GM21825 (cell line): Measurements from ENCODE around the gene VPREB1.
"Not testable (repeated sequence)": the region's sequence is repeated elsewhere in the genome, so short reads cannot be mapped to it uniquely, and the experiment has no call there.

Experiments used
- ATAC-seq: cut with Tn5 transposase; IDR thresholded peaks from one replicate; pipeline ENCODE4 v1.9.1; 2021; ENCODE audit warnings: mild to moderate bottlenecking, moderate library complexity; ENCODE audit not compliant: unreplicated experiment

VPREB1 gene

GRCh38 chr22:22213231-22213630 is 31.4 kb upstream of the VPREB1 start:
- no peak for ATAC-seq

GRCh38 chr22:22214819-22215329 is 29.7 kb upstream of the VPREB1 start:
- ATAC-seq = no peak

- no peak for ATAC-seq
Observed at GRCh38 chr22:22215659-22216449, 28.7 kb upstream of the VPREB1 start.

DNA sequence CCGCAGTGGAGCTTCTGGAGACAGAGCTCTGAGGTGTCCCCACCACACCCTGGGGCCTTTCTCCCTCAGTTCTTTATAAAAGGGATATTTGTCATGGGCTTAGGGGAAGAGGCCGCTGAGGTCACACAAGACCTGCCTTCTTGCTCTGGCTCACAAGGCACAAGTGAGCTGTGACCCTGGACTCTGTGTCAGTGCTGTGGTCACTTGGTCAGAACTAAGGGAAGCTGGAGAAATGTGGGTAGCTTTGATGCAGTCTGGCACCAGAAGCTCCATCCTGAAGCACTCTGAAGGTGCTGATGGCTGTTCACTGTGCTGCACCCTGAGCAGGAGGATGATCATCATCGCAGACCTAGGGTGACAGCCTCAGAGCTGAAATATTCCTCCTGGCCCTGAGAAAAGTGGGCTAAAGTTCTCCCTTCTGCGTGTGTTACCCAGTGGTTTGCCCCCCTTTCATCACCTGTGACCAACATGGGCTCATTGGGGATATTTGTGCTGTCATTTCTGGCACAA is 28.1 kb upstream of the VPREB1 start:
- ATAC-seq = no peak

DNA sequence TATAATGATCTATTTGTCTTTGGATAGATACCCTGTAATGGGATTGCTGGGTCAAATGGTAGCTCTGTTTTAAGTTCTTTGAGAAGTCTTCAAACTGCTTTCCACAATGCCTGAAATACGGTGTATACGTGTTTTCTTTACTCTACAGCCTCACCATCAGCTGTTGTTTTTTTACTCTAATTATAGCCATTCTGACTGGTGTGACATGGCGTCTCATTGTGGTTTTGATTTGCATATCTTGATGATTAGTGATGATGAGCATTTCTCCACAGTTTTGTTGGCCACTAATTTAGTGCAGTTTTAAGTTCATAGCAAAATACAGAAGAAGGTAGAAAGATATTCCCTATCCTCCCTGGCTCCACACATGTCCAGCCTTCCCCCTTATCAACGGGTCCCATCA is 26.3 kb upstream of the VPREB1 start:
- ATAC-seq = no peak

DNA sequence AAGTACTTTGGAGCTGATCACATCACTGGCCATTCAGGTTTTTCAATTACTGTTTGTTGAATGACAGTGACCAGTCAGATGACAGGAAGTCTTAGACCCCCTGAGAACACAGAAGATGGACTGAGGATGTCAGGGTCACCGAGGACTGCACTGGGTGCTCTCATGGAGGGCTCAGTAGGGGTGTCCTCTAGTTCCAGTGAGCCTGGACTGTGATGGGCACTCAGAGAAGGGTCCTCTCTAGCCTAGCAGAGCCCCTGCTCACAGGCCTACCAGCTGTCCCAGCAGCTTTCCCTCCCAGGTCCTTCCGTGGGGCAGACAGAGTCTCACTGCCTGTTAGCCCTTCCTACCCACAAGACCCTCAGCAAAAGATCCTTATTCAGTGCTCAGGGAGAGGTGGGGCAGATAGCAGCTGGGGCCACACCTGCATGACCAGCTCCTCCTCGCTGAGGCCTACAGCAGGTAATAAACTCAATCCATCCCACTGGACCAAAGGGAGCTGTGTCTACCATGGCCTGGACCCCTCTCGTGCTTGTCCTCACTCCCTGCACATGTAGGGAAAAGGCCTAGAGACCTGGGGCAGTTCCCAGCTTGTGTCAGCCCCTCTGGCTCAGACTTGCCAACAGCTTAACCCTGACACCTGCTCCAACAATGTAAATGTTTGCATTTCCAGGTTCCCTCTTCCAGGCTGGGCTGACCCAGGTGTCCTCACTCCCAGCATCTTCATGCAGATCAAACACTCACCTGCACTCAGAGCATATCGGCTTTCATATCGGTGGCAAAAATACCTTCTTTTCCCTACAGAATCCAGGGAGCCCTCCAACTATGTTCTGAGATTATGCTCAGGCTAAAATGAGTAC is 25.2 kb upstream of the VPREB1 start:
- ATAC-seq = no peak

GRCh38 chr22:22221043-22221442 is 23.5 kb upstream of the VPREB1 start:
- ATAC-seq = not testable (repeated sequence)

GRCh38 chr22:22226448-22227187 is 18.0 kb upstream of the VPREB1 start:
- ATAC-seq = no peak

- ATAC-seq = no peak
Observed at GRCh38 chr22:22228421-22228820, 16.2 kb upstream of the VPREB1 start.

- ATAC-seq = no peak
Observed at GRCh38 chr22:22228921-22229320, 15.7 kb upstream of the VPREB1 start.

DNA sequence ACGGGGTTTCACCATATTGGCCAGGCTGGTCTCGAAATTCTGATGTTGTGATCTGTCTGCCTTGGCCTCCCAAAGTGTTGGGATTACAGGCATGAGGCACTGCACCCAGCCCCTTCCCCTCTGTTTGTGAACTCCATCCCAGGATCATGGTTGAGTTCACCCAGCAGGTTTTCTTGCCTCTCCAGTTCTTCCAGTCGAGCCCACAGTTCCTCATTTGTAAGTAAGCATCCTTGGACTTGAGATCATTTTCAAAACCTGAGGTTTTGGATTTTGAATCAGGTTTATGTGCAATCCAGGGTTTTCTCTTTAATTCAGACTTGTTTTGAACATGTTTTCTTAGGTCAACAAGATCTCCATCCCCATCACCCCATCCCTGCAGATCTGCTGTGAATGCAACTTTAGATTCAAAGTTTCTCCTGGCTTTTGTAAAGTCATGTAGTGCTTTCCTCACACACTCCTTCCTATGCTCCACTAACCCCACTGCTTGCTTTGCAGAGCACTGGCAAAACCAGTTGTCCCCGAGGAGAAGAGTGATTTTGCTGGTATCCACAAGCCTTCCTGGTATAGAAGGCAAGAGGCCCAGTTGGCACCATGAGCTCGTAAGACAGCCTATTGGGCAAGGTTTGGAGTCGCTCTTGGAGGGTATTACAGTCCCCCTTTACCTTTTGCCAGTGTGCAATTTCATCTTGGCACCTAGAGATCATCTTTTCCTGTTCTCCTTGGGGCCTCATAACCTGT is 14.7 kb upstream of the VPREB1 start:
- no peak for ATAC-seq

DNA sequence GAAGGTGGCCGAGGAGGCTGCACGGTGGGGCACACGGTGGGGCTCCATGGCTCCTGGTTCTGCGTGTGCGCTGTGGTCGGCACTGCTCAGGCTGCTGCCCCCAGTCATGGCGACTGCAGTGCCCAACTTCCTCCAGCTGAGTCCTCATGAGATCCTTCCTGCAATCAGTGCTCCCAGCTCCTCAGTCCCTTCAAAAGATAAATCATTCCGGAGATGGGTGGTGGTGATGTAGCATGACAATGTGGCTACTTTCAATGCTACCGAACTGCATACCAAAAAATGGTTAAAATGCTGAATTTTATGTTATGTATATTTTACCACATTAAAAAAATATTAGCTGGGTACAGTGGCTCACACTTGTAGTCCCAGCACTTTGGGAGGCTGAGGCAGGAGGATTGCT is 14.1 kb upstream of the VPREB1 start:
- no peak for ATAC-seq

DNA sequence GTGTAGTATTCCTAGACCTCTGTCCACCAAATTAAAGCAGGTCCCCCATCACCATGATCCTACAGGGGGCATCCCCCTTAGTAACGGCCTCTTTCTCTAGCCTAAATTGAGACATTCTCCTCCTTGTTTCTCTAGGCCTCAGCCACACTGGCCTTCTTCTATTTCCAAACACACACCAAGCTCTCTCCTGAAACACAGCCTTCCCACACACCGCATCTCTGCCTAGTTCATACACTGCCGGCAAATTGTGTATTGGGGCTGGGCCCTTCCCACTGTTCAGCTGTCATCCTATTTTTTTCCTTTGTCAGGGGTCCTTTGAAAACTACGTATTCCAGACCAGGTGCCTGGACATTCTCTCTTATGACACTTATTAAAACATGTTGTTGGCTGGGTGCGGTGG is 11.5 kb upstream of the VPREB1 start:
- no peak for ATAC-seq

DNA sequence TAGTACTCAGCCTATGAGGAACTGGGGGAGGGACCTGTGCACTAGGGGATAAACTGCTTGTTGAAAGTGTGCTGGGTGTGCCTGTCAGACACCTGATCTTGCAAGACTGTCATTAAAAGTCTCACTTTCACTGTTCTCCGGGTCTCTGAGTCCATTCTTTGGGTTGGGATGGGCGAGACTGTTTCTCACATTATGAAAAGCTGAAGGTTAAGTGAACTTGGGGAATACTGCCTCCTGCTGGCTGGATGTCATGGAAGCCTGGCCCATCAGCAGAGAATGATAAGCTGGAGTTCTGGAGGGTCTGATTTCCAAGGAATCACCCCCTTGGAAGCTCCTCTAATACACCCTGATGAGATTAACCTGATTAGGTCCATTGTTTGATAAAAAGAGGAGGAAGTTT is 9.0 kb upstream of the VPREB1 start:
- no peak for ATAC-seq

- ATAC-seq = no peak
Observed at GRCh38 chr22:22237521-22237920, 7.1 kb upstream of the VPREB1 start.

DNA sequence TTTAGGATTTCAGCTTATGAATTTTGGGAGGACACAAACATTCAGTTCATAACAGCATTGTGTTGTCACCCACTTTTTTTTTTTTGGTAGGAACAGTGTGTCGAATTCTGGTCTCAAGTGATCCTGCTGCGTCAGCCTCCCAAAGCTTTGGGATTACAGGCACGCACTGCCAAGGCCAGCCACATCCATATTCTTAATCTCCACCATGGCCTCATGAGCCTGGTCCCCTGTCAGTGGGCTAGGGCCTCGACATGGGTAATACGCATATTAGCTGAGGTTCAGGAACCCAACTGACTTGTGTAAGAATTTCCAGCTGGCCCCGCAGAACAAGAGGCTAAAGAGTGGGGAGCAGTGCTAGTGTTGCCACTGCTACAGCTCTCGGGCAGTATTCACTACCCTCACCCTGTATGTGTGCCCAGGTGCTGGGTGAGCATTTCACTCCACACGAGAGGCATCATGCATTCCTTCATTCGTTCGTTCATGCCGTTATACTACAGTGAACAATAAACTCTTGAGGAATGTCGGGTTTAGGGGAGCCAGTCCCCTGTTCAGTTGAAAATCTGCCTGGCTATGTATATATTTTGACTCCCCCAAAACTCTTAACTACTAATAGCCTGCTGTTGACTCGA is 5.2 kb upstream of the VPREB1 start:
- no peak for ATAC-seq

GRCh38 chr22:22241554-22241898 is 3.1 kb upstream of the VPREB1 start:
- no peak for ATAC-seq

- ATAC-seq = no peak
Observed at GRCh38 chr22:22242488-22242887, 2.1 kb upstream of the VPREB1 start.

GRCh38 chr22:22243033-22243680 is 1.4 kb upstream of the VPREB1 start:
- ATAC-seq = no peak
